HepG2 (cell line): ENCODE measurements around the gene TMC4. TPM values are rescaled to one million over a fixed set of nuclear protein-coding genes. Genes with fewer than 3 reads are reported as not detected.
A peak's percentile ranks its signal among the peaks of the same experiment; 100 is the strongest.

Experiments used
- ATAC-seq: fragments of 200-7000 bp; cut with Tn5 transposase; 3 replicates; pipeline ENCODE4 v1.9.1; 2020; ENCODE audit warnings: mild to moderate bottlenecking, moderate library complexity
- BruUV-seq: library from RNA; stranded (reverse); fragments of 400-500 nt; replicated peaks from 2 replicates; lab custom pipeline; 2021; lab: Mats Ljungman, UMichigan
- CTCF ChIA-PET: fragments of 300-600 bp; formaldehyde crosslinking; extraction: SDS; loops from one replicate; lab custom pipeline; 2021; ENCODE audit warnings: low total read pairs, inconsistent platforms, low intra/inter-chr PET ratio; lab: Yijun Ruan, JAX
- POLR2A ChIA-PET: fragments of 350-600 bp; sonication (Branson Sonifier 250); formaldehyde crosslinking; loops from one replicate; lab custom pipeline; 2020; ENCODE audit warnings: antibody characterized with exemption, inconsistent platforms; lab: Yijun Ruan, JAX
- DNase-seq: peaks from one replicate; pipeline ENCODE4 v3.0.0-alpha.2; 2015; ENCODE audit warnings: low spot score
- FAIRE-seq: peaks from 3 replicates; lab custom pipeline; 2011; peaks lifted over from hg19 to GRCh38; lab: Jason Lieb, UNC
- H2AFZ ChIP-seq: one replicate; pipeline ENCODE4 v1.6.1; 2011; ENCODE audit warnings: low read length, inconsistent platforms
- H3K27ac ChIP-seq: fragments of 300-600 bp; 3 replicates; pipeline ENCODE4 v1.8.0; 2011; ENCODE audit warnings: mixed run types, mild to moderate bottlenecking, mixed read lengths, low read length, inconsistent platforms; ENCODE audit not compliant: insufficient read depth; ENCODE audit errors: extremely low read length
- H3K27me3 ChIP-seq, 2 experiments: fragments of 200-600 bp in 1 of 2; 2 replicates in 1 of 2; 3 replicates in 1 of 2; pipeline versions ENCODE4 v1.6.0 to v1.8.0; 2011; ENCODE audit warnings: low read length in 2 of 2, mild to moderate bottlenecking in 2 of 2, moderate library complexity in 2 of 2, inconsistent platforms in 1 of 2; ENCODE audit not compliant: insufficient read depth in 2 of 2, control insufficient read depth in 1 of 2
- H3K36me3 ChIP-seq, 2 experiments: fragments of 200-600 bp in 1 of 2; replicated peaks in 1 of 2; 2 replicates in 1 of 2; 3 replicates in 1 of 2; pipeline versions ENCODE4 v1.5.1 to v1.8.0; 2011; ENCODE audit warnings: low read length in 2 of 2, inconsistent platforms in 1 of 2; ENCODE audit not compliant: insufficient read depth in 2 of 2, control insufficient read depth in 1 of 2
- H3K4me1 ChIP-seq: 2 replicates; pipeline ENCODE4 v1.5.1; 2012; ENCODE audit warnings: low read length, inconsistent platforms; ENCODE audit not compliant: insufficient read depth
- H3K4me2 ChIP-seq: 2 replicates; pipeline ENCODE4 v1.6.0; 2011; ENCODE audit warnings: low read depth, low read length, inconsistent platforms
- H3K4me3 ChIP-seq, 3 experiments: fragments of 200-600 bp in 1 of 3; sonication (generic), shearing (Covaris generic) in 1 of 3; replicated peaks in 1 of 3; 2 replicates each; pipeline ENCODE4 v1.5.1; 2011 to 2016; ENCODE audit warnings: low read length in 3 of 3, inconsistent platforms in 2 of 3, low read depth in 2 of 3, mild to moderate bottlenecking in 2 of 3, control low read depth in 1 of 3, mixed read lengths in 1 of 3; ENCODE audit not compliant: insufficient read depth in 1 of 3
- H3K79me2 ChIP-seq: one replicate; pipeline ENCODE4 v1.6.1; 2011; ENCODE audit warnings: low read length, inconsistent platforms; ENCODE audit not compliant: insufficient read depth
- H3K9ac ChIP-seq: 2 replicates; pipeline ENCODE4 v1.6.0; 2011; ENCODE audit warnings: mild to moderate bottlenecking, low read depth, low read length, inconsistent platforms; ENCODE audit not compliant: insufficient read depth
- H3K9me3 ChIP-seq: 2 replicates; pipeline ENCODE4 v1.5.1; 2012; ENCODE audit warnings: mild to moderate bottlenecking, low read length
- H4K20me1 ChIP-seq: 2 replicates; pipeline ENCODE4 v1.6.0; 2011; ENCODE audit warnings: inconsistent platforms, mild to moderate bottlenecking, low read length, moderate library complexity; ENCODE audit not compliant: insufficient read depth
- JARID2 ChIP-seq: sonication (generic); formaldehyde crosslinking; IDR thresholded peaks from 2 replicates; pipeline ENCODE4 v1.8.1; 2023; ENCODE audit warnings: missing genetic modification reagents, inconsistent platforms; ENCODE audit not compliant: insufficient replicate concordance
- RBFOX2 ChIP-seq: fragments of 200-400 bp; formaldehyde crosslinking; IDR thresholded peaks from 2 replicates; pipeline ENCODE4 v1.6.1; 2017; ENCODE audit warnings: low read depth, mild to moderate bottlenecking, low read length
- THAP7 ChIP-seq: sonication (generic); formaldehyde crosslinking; IDR thresholded peaks from 2 replicates; pipeline ENCODE4 v1.8.1; 2023; ENCODE audit warnings: mild to moderate bottlenecking, missing genetic modification reagents
- ZFP41 ChIP-seq: sonication (generic); formaldehyde crosslinking; IDR thresholded peaks from 2 replicates; pipeline ENCODE4 v1.4.0; 2020; ENCODE audit warnings: mild to moderate bottlenecking, missing genetic modification reagents, borderline replicate concordance
- ZNF143 ChIP-seq: sonication (generic); formaldehyde crosslinking; IDR thresholded peaks from 2 replicates; pipeline ENCODE4 v1.4.0; 2020; ENCODE audit warnings: missing genetic modification reagents
- ZNF780A ChIP-seq: sonication (generic); formaldehyde crosslinking; IDR thresholded peaks from 2 replicates; pipeline ENCODE4 v1.8.0; 2022; ENCODE audit warnings: mild to moderate bottlenecking, missing genetic modification reagents, moderate library complexity
- WGBS: methylation state at CpG from one replicate; pipeline ENCODE4 v1.1.6; 2017; ENCODE audit warnings: low lambda C conversion rate; 5-methylcytosine and 5-hydroxymethylcytosine counted together
- in situ Hi-C: cut with HindIII; loops from 2 replicates; pipeline ENCODE4 v1.10.0; 2017; ENCODE audit warnings: low pct_unique_long_range_greater_than_20kb; ENCODE audit not compliant: extremely low pct_ligation_motif_present
- intact Hi-C: fragments of 100-400 bp; cut with micrococcal nuclease; formaldehyde crosslinking; loops from one replicate; pipeline ENCODE4 v1.10.0; 2022; ENCODE audit not compliant: unreplicated experiment
- polyA plus RNA-seq, 8 experiments: library from polyadenylated mRNA; depleted of rRNA in 3 of 8; stranded (reverse) in 7 of 8; unstranded in 1 of 8; fragments of >200 nt; fragmentation: Illumina TruSeq in 4 of 8; extraction: Trizol in 4 of 8; gene quantifications; 2 replicates each; pipeline versions ENCODE4 v1.2.1 to v1.2.3, GENCODE V29; 2011 to 2016; ENCODE audit warnings: low read depth in 4 of 8, missing spikeins in 1 of 8, mixed read lengths in 1 of 8; ENCODE audit not compliant: insufficient read depth in 1 of 8
- total RNA-seq, 5 experiments: library from RNA; depleted of rRNA; stranded (reverse); fragments of >200 nt; fragmentation: Illumina TruSeq; extraction: Trizol; gene quantifications; 2 replicates each; pipeline ENCODE4 v1.2.3, GENCODE V29; 2016; ENCODE audit warnings: low read depth in 1 of 5
- TF ChIP-seq, protein P1 (sequence below): sonication (generic); formaldehyde crosslinking; IDR thresholded peaks from 2 replicates; pipeline ENCODE4 v1.4.0; 2020; ENCODE audit warnings: missing genetic modification reagents
- TF ChIP-seq, protein P2 (sequence below): conservative IDR thresholded peaks from 2 replicates; pipeline ENCODE4 v1.6.1; 2018; ENCODE audit warnings: missing genetic modification reagents
- TF ChIP-seq, protein P3 (sequence below): IDR thresholded peaks from 2 replicates; pipeline ENCODE4 v1.6.1; 2016; ENCODE audit warnings: missing compliant biosample characterization, missing genetic modification reagents, borderline replicate concordance

Gene TMC4
- total and polyA plus RNA-seq, 2 of the 13 experiments (the other 11 are each of a cell fraction or from before 2014, with no cell fraction given), result 0.13 to 0.24 TPM

DNA sequence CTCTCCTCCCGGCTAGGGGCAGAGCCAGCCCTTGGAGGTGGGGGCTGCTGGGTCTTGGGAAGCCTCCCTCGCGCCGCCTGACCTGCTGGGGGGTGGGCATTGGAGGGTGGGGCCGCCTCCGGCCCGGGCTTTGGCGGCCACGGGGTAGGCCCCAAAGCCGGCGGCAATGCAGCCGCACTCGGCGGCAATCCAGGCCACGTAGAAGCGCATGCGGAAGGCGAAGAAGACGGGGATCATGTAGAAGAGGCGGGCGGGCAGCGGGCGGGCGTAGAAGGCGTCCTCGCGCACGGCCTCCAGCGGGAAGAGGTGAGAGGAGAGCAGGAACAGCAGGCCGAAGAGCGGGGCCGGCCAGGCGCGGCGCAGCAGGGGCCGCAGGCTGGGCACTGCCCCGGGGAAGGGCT, 7.7 kb upstream of the TMC4 start:
- FAIRE-seq, result no peak
- Histone ChIP-seq H3K27me3 (no peaks in the 10 kb centered on the region), H4K20me1 (peaks cover 5% of the 10 kb centered on the region; the same call in 1 of the 2 replicates), H2AFZ (no peak overlapping the region), H3K4me2 (no peak overlapping the region), H3K4me3 (no peak overlapping the region), H3K79me2 (no peaks in the 10 kb centered on the region), H3K4me1 (no peaks in the 10 kb centered on the region), H3K36me3 (peaks cover 1 to 13% of the 10 kb centered on the region in 2 experiments; a peak in 3 of 5 replicates), H3K9ac (no peak overlapping the region), H3K27ac (no peak overlapping the region), H3K9me3 (no peaks in the 10 kb centered on the region)
- CTCF ChIA-PET, result no interaction called here
- BruUV-seq, result no TSS peak
- no peak for DNase-seq
- POLR2A ChIA-PET, result interaction anchor here (1.2 kb wide), 1 partner anchor 44 kb away, joined by 4 read pairs; no protein-coding TSS in a partner anchor
- TF ChIP-seq THAP7 (no peak), RBFOX2 (peak; percentile 39; the same call in 1 of the 2 replicates), ZNF143 (CRISPR knock-in tag) (no peak), ZFP41 (CRISPR knock-in tag) (no peak), ZNF780A (no peak), JARID2 (CRISPR knock-in tag) (no peak)
- TF ChIP-seq, protein P1, sequence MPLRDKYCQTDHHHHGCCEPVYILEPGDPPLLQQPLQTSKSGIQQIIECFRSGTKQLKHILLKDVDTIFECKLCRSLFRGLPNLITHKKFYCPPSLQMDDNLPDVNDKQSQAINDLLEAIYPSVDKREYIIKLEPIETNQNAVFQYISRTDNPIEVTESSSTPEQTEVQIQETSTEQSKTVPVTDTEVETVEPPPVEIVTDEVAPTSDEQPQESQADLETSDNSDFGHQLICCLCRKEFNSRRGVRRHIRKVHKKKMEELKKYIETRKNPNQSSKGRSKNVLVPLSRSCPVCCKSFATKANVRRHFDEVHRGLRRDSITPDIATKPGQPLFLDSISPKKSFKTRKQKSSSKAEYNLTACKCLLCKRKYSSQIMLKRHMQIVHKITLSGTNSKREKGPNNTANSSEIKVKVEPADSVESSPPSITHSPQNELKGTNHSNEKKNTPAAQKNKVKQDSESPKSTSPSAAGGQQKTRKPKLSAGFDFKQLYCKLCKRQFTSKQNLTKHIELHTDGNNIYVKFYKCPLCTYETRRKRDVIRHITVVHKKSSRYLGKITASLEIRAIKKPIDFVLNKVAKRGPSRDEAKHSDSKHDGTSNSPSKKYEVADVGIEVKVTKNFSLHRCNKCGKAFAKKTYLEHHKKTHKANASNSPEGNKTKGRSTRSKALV (CRISPR knock-in tag), result no peak
- TF ChIP-seq, protein P2, sequence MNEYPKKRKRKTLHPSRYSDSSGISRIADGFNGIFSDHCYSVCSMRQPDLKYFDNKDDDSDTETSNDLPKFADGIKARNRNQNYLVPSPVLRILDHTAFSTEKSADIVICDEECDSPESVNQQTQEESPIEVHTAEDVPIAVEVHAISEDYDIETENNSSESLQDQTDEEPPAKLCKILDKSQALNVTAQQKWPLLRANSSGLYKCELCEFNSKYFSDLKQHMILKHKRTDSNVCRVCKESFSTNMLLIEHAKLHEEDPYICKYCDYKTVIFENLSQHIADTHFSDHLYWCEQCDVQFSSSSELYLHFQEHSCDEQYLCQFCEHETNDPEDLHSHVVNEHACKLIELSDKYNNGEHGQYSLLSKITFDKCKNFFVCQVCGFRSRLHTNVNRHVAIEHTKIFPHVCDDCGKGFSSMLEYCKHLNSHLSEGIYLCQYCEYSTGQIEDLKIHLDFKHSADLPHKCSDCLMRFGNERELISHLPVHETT (CRISPR knock-in tag), result no peak
- TF ChIP-seq, protein P3, sequence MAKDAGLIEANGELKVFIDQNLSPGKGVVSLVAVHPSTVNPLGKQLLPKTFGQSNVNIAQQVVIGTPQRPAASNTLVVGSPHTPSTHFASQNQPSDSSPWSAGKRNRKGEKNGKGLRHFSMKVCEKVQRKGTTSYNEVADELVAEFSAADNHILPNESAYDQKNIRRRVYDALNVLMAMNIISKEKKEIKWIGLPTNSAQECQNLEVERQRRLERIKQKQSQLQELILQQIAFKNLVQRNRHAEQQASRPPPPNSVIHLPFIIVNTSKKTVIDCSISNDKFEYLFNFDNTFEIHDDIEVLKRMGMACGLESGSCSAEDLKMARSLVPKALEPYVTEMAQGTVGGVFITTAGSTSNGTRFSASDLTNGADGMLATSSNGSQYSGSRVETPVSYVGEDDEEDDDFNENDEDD (CRISPR knock-in tag), result no peak
- intact Hi-C loops (no loop called here), in situ Hi-C loops (no loop called here)
- no peak for ATAC-seq
- 98% methylated on average over 33 of the region's 37 CpGs for WGBS
